ENCODE data around the gene GNB5.
"Not testable (repeated sequence)": the region's sequence is repeated elsewhere in the genome, so short reads cannot be mapped to it uniquely, and the experiment has no call there.

Gene GNB5

DNA sequence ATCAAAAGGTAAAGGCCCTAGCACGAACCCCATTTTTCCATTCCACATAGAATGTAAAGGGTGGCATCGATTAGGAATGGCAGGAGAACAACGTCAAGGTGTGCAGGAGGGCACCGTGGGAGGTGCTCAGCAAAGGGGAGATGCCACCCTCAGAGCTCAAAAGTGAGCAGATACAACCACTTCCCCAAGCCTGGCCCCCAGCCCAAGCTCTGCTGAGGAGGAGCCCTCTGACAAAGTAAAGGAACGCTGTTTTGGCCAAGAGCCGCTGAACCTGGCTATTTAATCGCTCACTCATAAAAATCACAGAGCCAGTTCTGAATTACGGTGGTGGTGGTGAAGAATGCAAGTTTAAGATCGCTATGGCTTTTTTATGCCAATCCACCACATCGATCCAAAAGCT lies 12.4 kb downstream of the GNB5 start:
- Histone ChIP-seq H3K9me3 (ENCODE audit: control insufficient read depth in 5 of 5, low read length in 5 of 5) (no peaks in the 10 kb centered on the region), H3K4me1 (ENCODE audit: control insufficient read depth in 5 of 5, insufficient read depth in 5 of 5, low read length in 5 of 5) (peaks cover 2 to 17% (median 17%) of the 10 kb centered on the region in 5 donors), H3K27ac (ENCODE audit: low read depth, low read length) (no peak overlapping the region), H3K27me3 (ENCODE audit: control insufficient read depth in 5 of 5, insufficient read depth in 4 of 5, low read length in 5 of 5) (no peaks in the 10 kb centered on the region), H3K9ac (ENCODE audit: low read length in 5 of 5) (peak overlapping the region; percentile 38 to 83 (median 74)), H3K36me3 (ENCODE audit: control insufficient read depth in 5 of 5, insufficient read depth in 5 of 5, low read length in 5 of 5) (no peaks in the 10 kb centered on the region), H3K4me3 (ENCODE audit: low read depth in 1 of 5, low read length in 5 of 5) (peak overlapping the region; percentile 82 to 90 (median 84))

DNA sequence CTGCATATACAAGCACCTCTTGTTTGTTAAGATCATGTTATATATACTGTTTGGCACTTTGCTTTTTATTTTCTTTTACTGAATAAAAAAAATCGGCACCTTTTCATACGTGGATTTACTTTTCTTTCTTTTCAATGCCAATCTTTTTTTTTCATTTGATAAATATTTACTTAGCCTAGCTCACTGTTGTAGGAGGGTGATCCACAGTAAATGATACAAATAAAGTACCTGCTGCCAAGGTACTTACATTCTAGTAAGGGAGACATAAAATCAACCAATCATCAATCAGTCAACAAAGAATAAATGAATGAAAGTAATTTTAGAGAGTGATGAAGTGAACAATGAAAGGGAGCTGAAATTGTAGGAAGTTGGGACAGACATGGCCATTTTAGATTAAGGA lies 18.3 kb downstream of the GNB5 start:
- H3K27ac ChIP-seq (ENCODE audit: low read depth, low read length) = no peak overlapping the region
- H3K4me1 ChIP-seq (ENCODE audit: control insufficient read depth in 5 of 5, insufficient read depth in 5 of 5, low read length in 5 of 5) = no peaks in the 10 kb centered on the region
- H3K27me3 ChIP-seq (ENCODE audit: control insufficient read depth in 5 of 5, insufficient read depth in 4 of 5, low read length in 5 of 5) = no peaks in the 10 kb centered on the region
- H3K4me3 ChIP-seq (ENCODE audit: low read depth in 1 of 5, low read length in 5 of 5) = no peak overlapping the region
- no peaks in the 10 kb centered on the region for H3K36me3 ChIP-seq (ENCODE audit: control insufficient read depth in 5 of 5, insufficient read depth in 5 of 5, low read length in 5 of 5)
- no peaks in the 10 kb centered on the region for H3K9me3 ChIP-seq (ENCODE audit: control insufficient read depth in 5 of 5, low read length in 5 of 5)
- no peak overlapping the region for H3K9ac ChIP-seq (ENCODE audit: low read length in 5 of 5)

DNA sequence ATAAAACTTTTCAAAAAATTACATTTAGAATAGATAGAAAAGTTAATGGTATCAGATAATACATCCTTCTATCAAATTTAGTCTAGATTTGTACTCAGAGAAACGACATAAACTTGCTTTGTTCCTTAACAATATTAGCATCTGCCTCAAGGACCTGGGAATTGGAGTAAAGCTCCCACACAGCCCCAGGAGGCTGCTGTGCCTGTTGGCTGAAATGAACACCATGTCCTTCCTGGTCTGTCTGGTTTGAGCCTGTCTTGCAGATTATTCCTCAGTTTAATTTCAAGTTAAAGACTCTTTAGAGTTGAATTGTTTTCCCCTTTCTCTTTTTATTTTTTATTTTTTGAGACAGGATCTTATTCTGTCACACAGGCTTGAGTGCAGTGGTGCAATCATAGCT lies 19.4 kb downstream of the GNB5 start:
- Histone ChIP-seq H3K4me1 (ENCODE audit: control insufficient read depth in 5 of 5, insufficient read depth in 5 of 5, low read length in 5 of 5) (no peaks in the 10 kb centered on the region), H3K27ac (ENCODE audit: low read depth, low read length) (no peak overlapping the region), H3K9me3 (ENCODE audit: control insufficient read depth in 5 of 5, low read length in 5 of 5) (no peaks in the 10 kb centered on the region), H3K36me3 (ENCODE audit: control insufficient read depth in 5 of 5, insufficient read depth in 5 of 5, low read length in 5 of 5) (no peaks in the 10 kb centered on the region), H3K4me3 (ENCODE audit: low read depth in 1 of 5, low read length in 5 of 5) (no peak overlapping the region), H3K9ac (ENCODE audit: low read length in 5 of 5) (no peak overlapping the region), H3K27me3 (ENCODE audit: control insufficient read depth in 5 of 5, insufficient read depth in 4 of 5, low read length in 5 of 5) (no peaks in the 10 kb centered on the region)

DNA sequence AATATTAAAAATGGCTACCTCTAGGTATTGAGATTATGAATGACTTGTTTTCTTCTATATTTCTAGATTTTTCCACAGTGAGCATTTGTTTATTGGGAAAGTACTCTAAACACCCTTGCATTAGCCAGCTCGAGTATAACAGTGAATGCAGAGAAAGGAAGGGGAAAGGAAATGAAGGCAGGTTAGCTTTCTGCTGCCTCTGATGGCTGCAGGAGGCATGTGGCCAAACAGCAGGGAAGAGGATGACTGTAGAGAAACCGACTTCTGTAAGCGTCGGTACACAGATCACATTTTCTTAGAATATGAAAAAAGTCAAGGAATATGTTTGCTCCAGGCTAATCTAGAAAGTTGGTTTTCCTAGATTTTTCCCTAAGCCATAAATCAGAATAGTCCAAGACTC lies 19.8 kb downstream of the GNB5 start:
- Histone ChIP-seq H3K36me3 (ENCODE audit: control insufficient read depth in 5 of 5, insufficient read depth in 5 of 5, low read length in 5 of 5) (no peaks in the 10 kb centered on the region), H3K9me3 (ENCODE audit: control insufficient read depth in 5 of 5, low read length in 5 of 5) (no peaks in the 10 kb centered on the region), H3K9ac (ENCODE audit: low read length in 5 of 5) (no peak overlapping the region), H3K27ac (ENCODE audit: low read depth, low read length) (no peak overlapping the region), H3K4me3 (ENCODE audit: low read depth in 1 of 5, low read length in 5 of 5) (no peak overlapping the region), H3K4me1 (ENCODE audit: control insufficient read depth in 5 of 5, insufficient read depth in 5 of 5, low read length in 5 of 5) (no peaks in the 10 kb centered on the region), H3K27me3 (ENCODE audit: control insufficient read depth in 5 of 5, insufficient read depth in 4 of 5, low read length in 5 of 5) (no peaks in the 10 kb centered on the region)

DNA sequence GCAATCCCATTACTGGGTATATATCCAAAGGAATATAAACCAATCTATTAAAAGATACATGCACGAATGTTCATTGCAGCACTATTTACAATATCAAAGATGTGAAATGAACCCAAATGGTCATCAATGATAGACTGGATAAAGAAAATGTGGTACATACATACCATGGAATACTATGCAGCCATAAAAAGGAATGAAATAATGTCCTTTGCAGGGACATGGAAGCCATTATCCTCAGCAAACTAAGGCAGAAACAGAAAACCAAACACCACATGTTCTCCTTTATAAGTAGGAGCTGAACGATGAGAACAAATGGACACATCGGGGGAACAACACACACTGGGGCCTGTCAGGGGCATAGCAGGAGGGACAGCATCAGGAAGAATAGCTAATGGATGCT lies 21.0 kb downstream of the GNB5 start:
- H3K4me1 ChIP-seq (ENCODE audit: control insufficient read depth in 5 of 5, insufficient read depth in 5 of 5, low read length in 5 of 5); H3K4me3 ChIP-seq (ENCODE audit: low read depth in 1 of 5, low read length in 5 of 5); H3K36me3 ChIP-seq (ENCODE audit: control insufficient read depth in 5 of 5, insufficient read depth in 5 of 5, low read length in 5 of 5); H3K9ac ChIP-seq (ENCODE audit: low read length in 5 of 5); H3K27me3 ChIP-seq (ENCODE audit: control insufficient read depth in 5 of 5, insufficient read depth in 4 of 5, low read length in 5 of 5); H3K9me3 ChIP-seq (ENCODE audit: control insufficient read depth in 5 of 5, low read length in 5 of 5); H3K27ac ChIP-seq (ENCODE audit: low read depth, low read length): not testable (repeated sequence)

DNA sequence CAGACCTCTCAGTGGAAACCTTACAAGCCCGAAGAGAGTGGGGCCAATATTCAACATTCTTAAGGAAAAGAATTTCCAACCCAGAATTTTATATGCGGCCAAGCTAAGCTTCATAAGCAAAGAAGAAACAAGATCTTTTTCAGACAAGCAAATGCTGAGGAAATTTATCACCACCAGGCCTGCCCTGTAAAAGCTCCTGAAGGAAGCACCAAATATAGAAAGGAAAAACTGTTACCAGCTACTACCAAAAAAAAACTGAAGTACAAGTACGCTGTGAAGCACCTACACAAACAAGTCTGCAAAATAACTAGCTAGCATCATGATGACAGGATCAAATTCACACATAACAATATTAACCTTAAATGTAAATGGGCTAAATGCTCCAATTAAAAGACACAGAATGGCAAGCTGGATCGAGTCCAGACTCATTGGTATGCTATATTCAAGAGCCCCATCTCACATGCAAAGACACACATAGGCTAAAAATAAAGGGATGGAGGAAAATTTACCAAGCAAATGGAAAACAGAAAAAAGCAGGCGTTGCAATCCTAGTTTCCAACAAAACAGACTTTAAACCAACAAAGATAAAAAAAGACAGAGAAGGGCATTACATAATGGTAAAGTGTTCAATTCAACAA lies 25.6 kb downstream of the GNB5 start:
- H3K9me3 ChIP-seq (ENCODE audit: control insufficient read depth in 5 of 5, low read length in 5 of 5); H3K4me3 ChIP-seq (ENCODE audit: low read depth in 1 of 5, low read length in 5 of 5); H3K4me1 ChIP-seq (ENCODE audit: control insufficient read depth in 5 of 5, insufficient read depth in 5 of 5, low read length in 5 of 5); H3K9ac ChIP-seq (ENCODE audit: low read length in 5 of 5); H3K27ac ChIP-seq (ENCODE audit: low read depth, low read length); H3K27me3 ChIP-seq (ENCODE audit: control insufficient read depth in 5 of 5, insufficient read depth in 4 of 5, low read length in 5 of 5): not testable (repeated sequence)
- H3K36me3 ChIP-seq (ENCODE audit: control insufficient read depth in 5 of 5, insufficient read depth in 5 of 5, low read length in 5 of 5) = peaks cover 0 to 11% (median 3%) of the 10 kb centered on the region in 5 donors

DNA sequence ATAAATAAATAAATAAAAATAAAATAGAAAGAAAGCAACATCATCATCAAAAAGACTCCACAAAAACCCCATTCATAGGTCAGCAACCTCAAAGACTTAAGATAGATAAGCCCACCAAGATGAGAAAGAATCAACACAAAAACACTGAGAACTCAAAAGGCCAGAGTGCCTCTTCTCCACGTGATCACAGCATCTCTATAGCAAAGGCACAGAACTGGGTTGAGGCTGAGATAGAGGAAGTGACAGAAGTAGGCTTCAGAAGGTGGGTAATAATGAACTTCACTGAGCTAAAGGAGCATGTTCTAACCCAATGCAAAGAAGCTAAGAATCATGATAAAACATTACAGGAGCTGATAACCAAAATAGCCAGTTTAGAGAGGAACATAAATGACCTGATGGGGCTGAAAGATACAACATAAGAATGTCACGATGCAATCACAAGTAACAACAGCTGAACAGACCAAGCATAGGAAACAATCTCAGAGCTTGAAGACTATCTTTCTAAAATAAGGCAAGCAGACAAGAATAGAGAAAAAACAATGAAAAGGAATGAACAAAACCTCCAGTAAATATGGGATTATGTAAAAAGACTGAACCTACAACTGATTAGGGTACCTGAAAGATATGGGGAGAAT lies 26.4 kb downstream of the GNB5 start:
- Histone ChIP-seq H3K4me1 (ENCODE audit: control insufficient read depth in 5 of 5, insufficient read depth in 5 of 5, low read length in 5 of 5) (no peaks in the 10 kb centered on the region), H3K36me3 (ENCODE audit: control insufficient read depth in 5 of 5, insufficient read depth in 5 of 5, low read length in 5 of 5) (peaks cover 0 to 12% (median 3%) of the 10 kb centered on the region in 5 donors), H3K9me3 (ENCODE audit: control insufficient read depth in 5 of 5, low read length in 5 of 5) (no peaks in the 10 kb centered on the region), H3K27me3 (ENCODE audit: control insufficient read depth in 5 of 5, insufficient read depth in 4 of 5, low read length in 5 of 5) (no peaks in the 10 kb centered on the region), H3K9ac (ENCODE audit: low read length in 5 of 5) (no peak overlapping the region), H3K4me3 (ENCODE audit: low read depth in 1 of 5, low read length in 5 of 5) (no peak overlapping the region), H3K27ac (ENCODE audit: low read depth, low read length) (no peak overlapping the region)

DNA sequence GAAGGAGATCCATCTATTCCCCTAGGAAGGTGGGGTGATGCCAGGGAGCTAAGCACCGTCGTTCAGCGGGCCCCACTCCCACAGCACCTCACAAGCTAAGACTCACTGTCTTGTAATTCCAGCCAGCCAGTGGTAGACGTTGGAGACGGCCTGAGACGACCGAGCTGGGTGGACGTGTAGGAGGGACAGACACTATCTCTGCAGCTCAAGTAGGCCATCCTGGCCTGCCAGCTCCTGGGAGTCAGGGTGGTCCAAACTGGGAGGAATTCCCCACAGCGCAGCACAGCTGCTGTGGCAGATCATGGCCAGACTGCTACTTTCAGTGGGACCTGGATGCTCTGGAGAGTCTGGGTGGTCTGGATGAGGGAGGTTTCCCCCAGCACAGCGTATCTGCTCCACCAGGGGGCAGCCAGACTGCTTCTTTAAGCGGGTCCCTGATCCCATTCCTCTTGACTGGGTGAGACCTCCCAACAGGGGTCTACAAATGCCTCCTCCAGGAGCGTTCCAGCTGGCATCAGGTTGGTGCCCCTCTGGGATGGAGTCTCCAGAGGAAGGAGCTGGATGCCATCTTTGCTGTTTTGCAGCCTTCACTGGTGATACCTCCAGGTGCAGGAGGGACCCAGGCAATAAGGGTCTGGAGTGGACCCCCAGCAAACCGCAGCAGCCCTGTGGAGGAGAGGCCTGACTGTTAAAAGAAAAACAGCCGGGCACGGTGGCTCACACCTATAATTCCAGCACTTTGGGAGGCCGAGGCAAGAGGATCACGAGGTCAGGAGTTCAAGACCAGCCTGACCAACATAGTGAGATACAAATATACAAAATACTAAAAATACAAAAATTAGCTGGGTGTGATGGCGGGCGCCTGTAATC lies 27.6 kb downstream of the GNB5 start:
- Histone ChIP-seq H3K27ac (ENCODE audit: low read depth, low read length) (no peak overlapping the region), H3K36me3 (ENCODE audit: control insufficient read depth in 5 of 5, insufficient read depth in 5 of 5, low read length in 5 of 5) (peaks cover 0 to 12% (median 5%) of the 10 kb centered on the region in 5 donors), H3K27me3 (ENCODE audit: control insufficient read depth in 5 of 5, insufficient read depth in 4 of 5, low read length in 5 of 5) (no peaks in the 10 kb centered on the region), H3K4me3 (ENCODE audit: low read depth in 1 of 5, low read length in 5 of 5) (no peak overlapping the region), H3K4me1 (ENCODE audit: control insufficient read depth in 5 of 5, insufficient read depth in 5 of 5, low read length in 5 of 5) (no peaks in the 10 kb centered on the region), H3K9ac (ENCODE audit: low read length in 5 of 5) (no peak overlapping the region), H3K9me3 (ENCODE audit: control insufficient read depth in 5 of 5, low read length in 5 of 5) (no peaks in the 10 kb centered on the region)

DNA sequence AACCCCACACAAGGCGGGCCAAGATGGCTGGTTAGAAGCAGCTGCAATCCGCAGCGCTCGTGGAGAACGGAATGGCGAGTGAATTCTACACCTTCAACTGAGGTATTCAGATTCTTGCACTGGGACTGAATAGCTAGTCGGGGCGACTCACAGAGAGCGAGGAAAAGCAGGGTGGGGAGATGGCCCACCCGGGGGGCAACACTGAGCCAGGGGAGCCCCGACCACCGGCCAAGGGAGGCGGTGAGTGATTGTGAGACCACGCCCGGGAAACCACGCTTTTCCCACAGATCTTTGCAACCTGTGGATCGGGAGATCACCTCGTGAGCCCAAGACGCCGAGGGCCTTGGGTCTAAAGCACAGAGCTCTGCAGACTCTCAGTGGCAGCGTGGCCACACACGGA lies 28.3 kb downstream of the GNB5 start:
- H3K36me3 ChIP-seq (ENCODE audit: control insufficient read depth in 5 of 5, insufficient read depth in 5 of 5, low read length in 5 of 5) = peaks cover 0 to 12% (median 5%) of the 10 kb centered on the region in 5 donors
- no peaks in the 10 kb centered on the region for H3K9me3 ChIP-seq (ENCODE audit: control insufficient read depth in 5 of 5, low read length in 5 of 5)
- H3K27me3 ChIP-seq (ENCODE audit: control insufficient read depth in 5 of 5, insufficient read depth in 4 of 5, low read length in 5 of 5) = no peaks in the 10 kb centered on the region
- H3K27ac ChIP-seq (ENCODE audit: low read depth, low read length) = no peak overlapping the region
- H3K4me1 ChIP-seq (ENCODE audit: control insufficient read depth in 5 of 5, insufficient read depth in 5 of 5, low read length in 5 of 5) = no peaks in the 10 kb centered on the region
- H3K4me3 ChIP-seq (ENCODE audit: low read depth in 1 of 5, low read length in 5 of 5) = no peak overlapping the region
- H3K9ac ChIP-seq (ENCODE audit: low read length in 5 of 5) = no peak overlapping the region

DNA sequence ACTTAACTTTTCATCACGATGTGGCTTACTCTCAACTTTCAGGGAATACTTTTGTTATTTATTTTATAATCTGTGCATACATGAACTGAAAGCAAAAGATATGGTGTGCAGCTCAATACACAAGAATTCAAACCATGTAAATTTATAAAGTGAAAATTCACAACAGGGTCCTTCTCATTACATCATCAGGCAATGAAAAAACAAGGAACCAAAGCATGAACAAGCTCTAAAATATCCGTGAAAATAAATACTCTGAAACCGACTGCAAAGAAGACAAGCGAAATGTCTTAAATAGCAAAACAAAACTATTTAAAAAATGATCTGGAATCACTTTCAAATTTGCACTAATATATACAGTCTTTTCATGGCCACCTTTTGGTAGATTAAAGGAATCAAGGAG lies 28.9 kb downstream of the GNB5 start:
- H3K36me3 ChIP-seq (ENCODE audit: control insufficient read depth in 5 of 5, insufficient read depth in 5 of 5, low read length in 5 of 5) = peaks cover 0 to 12% (median 5%) of the 10 kb centered on the region in 5 donors
- no peaks in the 10 kb centered on the region for H3K27me3 ChIP-seq (ENCODE audit: control insufficient read depth in 5 of 5, insufficient read depth in 4 of 5, low read length in 5 of 5)
- no peaks in the 10 kb centered on the region for H3K9me3 ChIP-seq (ENCODE audit: control insufficient read depth in 5 of 5, low read length in 5 of 5)
- no peak overlapping the region for H3K27ac ChIP-seq (ENCODE audit: low read depth, low read length)
- H3K4me3 ChIP-seq (ENCODE audit: low read depth in 1 of 5, low read length in 5 of 5) = no peak overlapping the region
- no peak overlapping the region for H3K9ac ChIP-seq (ENCODE audit: low read length in 5 of 5)
- H3K4me1 ChIP-seq (ENCODE audit: control insufficient read depth in 5 of 5, insufficient read depth in 5 of 5, low read length in 5 of 5) = no peaks in the 10 kb centered on the region
